Kasumi-1 (cell line): ENCODE measurements around the gene ZNF423.

Source experiments
- DNase-seq, 2 experiments: peaks; one replicate each; lab custom pipeline; 2025; lab: John Stamatoyannopoulos, UW

ZNF423 gene

DNA sequence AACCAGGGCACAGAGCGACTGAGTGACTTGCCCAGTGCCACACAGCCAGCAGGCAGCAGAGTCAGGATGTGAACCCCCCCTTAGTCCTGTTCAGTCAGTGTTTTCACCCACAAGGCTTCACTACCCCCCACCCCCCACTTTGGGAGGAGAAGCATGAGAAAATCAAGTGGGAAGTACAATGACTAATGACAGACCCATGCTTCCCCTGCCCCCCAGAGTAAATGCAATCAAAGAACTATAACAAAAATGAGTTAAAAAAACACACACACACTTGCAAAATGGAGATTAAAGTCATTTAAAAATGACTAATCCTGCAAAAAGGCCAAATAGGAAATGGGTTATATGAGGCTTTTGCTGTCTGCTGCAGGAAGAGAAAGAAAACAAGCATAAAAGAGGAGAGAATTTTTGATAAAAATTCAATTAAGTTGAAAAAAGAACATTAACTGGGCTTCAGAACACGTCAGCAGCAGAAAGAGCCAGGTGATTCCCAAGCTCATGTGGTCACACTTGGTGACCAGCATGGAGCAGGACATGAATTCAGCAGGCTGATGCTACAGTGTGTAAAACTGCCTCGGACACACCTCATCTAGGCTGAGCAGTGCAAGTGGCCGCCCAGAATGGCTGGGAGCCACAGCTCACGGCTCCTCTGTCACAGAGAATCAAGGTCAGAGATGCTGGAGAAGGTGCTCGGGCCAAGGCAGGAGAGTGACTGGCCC lies 212.3 kb downstream of the ZNF423 start:
- DNase-seq = no peak

DNA sequence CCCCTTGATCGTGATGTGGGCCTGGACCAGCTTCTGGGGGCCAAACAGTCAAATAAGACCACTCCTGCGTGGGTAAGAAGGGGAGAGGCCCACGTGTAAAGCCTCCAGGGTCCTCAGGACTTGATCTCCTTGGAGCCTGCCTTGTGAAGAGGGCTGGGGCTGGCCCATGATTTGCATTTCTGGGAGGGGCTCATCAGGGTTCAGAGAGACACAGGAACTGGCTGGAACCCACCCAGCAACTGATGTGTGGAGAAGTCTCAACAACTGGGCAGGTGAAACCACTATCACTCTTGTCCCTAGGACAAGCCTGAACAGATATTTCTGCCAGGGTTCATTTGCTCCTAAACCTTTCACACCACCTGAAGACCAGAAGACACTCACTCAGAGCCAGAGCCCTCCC lies 214.7 kb downstream of the ZNF423 start:
- DNase-seq = no peak

- DNase-seq = no peak
Measured at GRCh38 chr16:49640581-49640980, 215.3 kb downstream of the ZNF423 start.

GRCh38 chr16:49639739-49640431 lies 216.0 kb downstream of the ZNF423 start:
- no peak for DNase-seq

- no peak for DNase-seq
Measured at GRCh38 chr16:49638673-49639610, 217.0 kb downstream of the ZNF423 start.

DNA sequence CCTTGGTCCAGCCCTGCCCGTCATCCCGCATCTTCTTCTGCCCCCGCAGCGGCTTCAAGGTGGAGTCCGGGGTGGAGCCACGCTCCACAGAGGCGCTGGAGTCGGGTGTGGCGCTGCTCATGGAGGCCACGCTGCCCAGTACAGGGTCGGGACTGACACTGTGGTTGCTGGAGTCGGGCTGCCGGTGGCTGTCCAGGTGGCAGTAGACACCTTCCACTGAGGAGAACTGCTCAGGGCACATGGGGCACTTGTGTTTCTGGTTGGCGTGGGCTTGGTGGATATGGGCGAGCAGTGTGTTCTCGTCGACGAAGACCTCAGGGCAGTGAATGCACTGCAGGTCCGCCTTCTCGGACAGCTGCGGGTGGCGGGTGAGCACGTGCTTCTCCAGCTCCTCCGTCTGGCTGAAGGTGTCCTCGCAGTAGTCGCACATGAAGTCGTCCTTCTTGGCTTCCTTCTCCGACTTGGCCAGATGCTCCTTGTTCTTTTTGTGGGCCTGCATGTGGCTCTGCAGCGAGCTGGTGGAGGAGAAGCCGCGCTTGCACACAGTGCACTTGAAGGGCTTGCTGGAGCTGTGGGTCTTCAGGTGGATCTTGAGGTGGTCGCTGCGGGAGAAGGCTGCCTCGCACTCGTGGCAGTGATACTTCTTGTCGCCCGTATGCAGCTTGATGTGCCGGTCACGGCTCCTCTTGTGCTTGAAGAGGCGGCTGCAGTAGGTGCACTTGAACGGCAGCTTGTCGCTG lies 217.8 kb downstream of the ZNF423 start:
- DNase-seq = no peak

DNA sequence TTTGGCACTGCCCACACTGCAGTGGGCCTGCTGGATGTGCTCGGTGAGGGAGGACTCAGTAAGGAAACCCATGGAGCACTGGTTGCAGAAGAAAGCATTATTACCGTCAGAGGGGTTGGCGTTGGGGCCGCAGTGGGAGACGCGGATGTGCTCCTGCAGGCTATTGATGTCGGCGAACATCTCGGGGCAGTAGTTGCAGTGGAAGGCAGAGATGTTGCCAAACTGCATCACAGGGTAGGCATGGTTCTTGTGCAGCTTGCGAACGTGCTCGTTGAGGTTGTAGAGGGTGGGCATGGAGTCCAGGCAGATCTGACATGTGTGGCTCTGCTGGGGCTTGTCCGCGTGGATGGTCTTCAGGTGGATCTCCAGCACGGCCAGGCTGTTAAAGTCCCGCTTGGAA lies 218.4 kb downstream of the ZNF423 start:
- no peak for DNase-seq

DNA sequence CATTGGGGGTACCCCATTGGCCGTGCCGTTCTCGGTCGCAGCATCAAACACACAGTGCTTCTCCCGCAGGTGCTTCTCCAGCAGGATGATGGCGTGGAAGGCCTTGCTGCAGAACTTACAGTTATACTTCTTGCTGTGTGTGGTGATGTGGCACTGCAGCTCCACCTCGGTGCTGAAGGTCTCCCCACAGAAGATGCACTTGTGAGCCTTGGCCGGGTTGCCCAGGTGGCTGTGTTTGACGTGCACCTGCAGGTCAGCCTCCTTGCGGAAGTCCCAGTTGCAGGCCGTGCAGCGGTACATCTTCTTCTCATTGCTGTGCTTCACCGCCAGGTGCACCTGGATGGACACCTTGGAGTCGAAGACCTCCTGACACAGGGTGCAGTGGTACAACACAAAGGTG lies 219.3 kb downstream of the ZNF423 start:
- no peak for DNase-seq

GRCh38 chr16:49635591-49636581 lies 220.0 kb downstream of the ZNF423 start:
- no peak for DNase-seq

- no peak for DNase-seq
Measured at GRCh38 chr16:49635009-49635350, 220.9 kb downstream of the ZNF423 start.

- no peak for DNase-seq
Measured at GRCh38 chr16:49634235-49635008, 221.5 kb downstream of the ZNF423 start.

- no peak for DNase-seq
Measured at GRCh38 chr16:49632795-49633184, 223.1 kb downstream of the ZNF423 start.

DNA sequence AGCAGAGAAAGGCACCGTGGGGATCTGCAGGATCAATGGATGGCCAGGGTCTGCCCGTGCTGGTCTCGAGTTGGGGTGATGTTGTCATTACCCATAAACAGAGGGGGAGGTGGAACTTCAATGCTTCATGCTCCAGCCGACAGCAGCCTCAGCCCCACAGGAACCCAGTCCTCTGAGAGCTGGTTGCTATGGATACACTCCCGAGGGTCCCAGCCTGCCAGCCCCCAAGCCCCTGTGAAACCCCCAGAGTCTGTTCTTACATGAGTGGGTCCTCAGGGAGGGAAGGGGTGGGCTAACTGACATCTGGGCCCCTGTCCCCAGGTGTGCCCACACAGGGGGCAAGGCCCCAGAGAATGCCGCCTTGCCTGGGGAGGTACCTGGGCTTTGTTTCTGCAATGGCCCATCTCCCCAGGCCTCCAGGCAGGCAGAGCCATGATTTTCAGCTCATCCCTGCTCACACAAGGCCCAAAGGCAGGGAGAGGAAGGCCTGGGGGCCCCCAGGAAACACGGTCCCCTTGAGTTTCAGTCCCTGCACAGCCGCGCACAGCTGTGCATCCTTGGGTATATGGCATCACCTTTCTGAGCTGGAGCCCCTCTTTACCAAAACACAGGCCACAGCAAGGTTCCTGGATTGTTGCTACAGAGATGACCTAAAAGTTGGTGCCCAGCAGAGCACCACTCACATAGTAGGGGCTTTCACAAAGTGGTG lies 223.7 kb downstream of the ZNF423 start:
- no peak for DNase-seq

GRCh38 chr16:49631187-49632041 lies 224.5 kb downstream of the ZNF423 start:
- DNase-seq = no peak

DNA sequence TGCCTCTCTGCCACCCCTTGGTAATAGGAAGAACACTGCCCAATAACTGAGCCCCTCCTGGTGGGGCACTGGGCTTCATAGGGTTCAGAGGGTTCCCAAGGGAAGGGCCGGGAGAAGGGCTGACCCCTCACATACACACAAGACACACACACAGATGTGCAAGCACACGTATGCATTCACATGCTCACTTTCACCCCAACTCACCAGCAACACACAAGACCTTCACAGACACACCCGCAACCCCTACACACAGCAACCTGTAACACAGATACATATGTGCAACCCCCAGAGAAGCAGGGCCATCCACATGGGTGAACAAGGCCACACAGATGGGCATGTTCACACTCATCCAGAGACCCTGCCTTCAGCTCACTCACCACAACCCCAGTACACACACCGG lies 225.1 kb downstream of the ZNF423 start:
- no peak for DNase-seq

GRCh38 chr16:49629851-49630250 lies 226.1 kb downstream of the ZNF423 start:
- DNase-seq = no peak

DNA sequence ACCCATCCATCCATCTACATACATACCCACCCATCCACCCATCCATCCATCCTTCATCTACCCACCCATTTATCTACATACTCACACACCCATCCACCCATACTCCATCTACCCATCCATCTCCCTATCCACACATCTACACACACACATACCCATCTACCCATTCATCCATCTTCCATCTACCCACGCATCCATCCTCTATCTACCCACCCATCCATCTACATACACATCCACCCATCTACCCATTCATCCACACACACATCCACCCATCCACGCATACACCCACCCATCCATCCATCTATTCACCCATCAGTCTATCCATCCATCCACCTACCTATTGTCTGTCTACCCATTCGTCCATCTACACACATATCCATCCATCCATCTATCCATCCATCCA lies 227.8 kb downstream of the ZNF423 start:
- no peak for DNase-seq

DNA sequence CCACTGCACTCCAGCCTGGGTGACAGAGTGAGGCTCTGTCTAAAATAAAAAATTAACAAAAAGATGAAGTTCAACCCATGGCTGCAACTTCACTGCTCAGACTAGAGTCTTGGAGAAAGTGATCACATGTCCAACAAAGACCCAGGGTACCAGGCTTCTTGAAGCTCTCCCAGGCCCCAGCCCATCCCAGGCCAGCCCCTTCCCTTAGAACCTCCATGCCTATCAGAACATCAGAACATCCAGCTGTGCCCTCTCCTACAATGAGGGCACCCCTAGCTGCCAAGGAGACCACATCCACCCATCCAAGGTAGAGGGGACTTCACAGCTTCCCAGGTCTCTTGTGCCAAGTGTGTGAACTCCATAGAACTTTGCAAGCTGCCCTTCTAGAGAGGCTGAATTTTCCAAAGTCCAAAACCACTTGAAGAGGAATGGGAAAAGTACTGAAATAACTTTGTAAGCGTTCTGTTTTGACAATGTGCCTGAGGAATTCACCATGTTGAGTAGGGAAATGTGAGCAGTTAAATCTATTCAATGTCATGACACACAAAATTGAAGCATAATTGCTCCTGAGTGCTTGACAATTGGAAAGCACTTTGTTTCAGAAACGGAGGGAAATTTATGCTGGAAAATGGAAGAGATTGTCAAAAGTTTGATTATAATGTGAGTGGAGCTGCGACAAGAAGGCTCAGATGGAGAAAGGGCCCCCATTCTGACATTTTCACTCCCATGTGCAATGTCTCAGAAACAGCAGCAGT lies 230.4 kb downstream of the ZNF423 start:
- no peak for DNase-seq
